HepG2 (cell line): ENCODE measurements around the gene MYO18A. TPM values are rescaled to one million over a fixed set of nuclear protein-coding genes. Genes with fewer than 3 reads are reported as not detected.
A peak's percentile ranks its signal among the peaks of the same experiment; 100 is the strongest.

ENCODE experiments used
- BORCS8-MEF2B ChIP-seq: sonication (generic); formaldehyde crosslinking; IDR thresholded peaks from 2 replicates; pipeline ENCODE4 v1.8.0; 2022; ENCODE audit warnings: mild to moderate bottlenecking, missing genetic modification reagents
- FOSL2 ChIP-seq: sonication (generic); formaldehyde crosslinking; IDR thresholded peaks from 2 replicates; pipeline ENCODE4 v1.4.0; 2020; ENCODE audit warnings: missing genetic modification reagents
- KMT2A ChIP-seq: sonication (generic); formaldehyde crosslinking; IDR thresholded peaks from 2 replicates; pipeline ENCODE4 v1.4.0; 2020; ENCODE audit warnings: missing genetic modification reagents
- MTA3 ChIP-seq: sonication (generic); formaldehyde crosslinking; IDR thresholded peaks from 2 replicates; pipeline ENCODE4 v1.4.0; 2020; ENCODE audit warnings: missing genetic modification reagents
- MXI1 ChIP-seq: IDR thresholded peaks from 3 replicates; pipeline ENCODE4 v1.6.1; 2012; ENCODE audit warnings: low read depth, low read length, inconsistent platforms, borderline replicate concordance
- NFE2L2 ChIP-seq: fragments of 150-350 bp; IDR thresholded peaks from 2 replicates; pipeline ENCODE4 v1.6.1; 2014; ENCODE audit warnings: low read length
- NKX3-1 ChIP-seq: sonication (generic); formaldehyde crosslinking; IDR thresholded peaks from 2 replicates; pipeline ENCODE4 v1.5.0; 2020; ENCODE audit warnings: missing genetic modification reagents
- PCBP1 ChIP-seq: fragments of 200-400 bp; formaldehyde crosslinking; IDR thresholded peaks from 2 replicates; pipeline ENCODE4 v1.6.1; 2017; ENCODE audit warnings: mild to moderate bottlenecking, low read depth, low read length, borderline replicate concordance
- RBAK ChIP-seq: sonication (generic); formaldehyde crosslinking; IDR thresholded peaks from 2 replicates; pipeline ENCODE4 v1.5.1; 2020; ENCODE audit warnings: mild to moderate bottlenecking, missing genetic modification reagents
- RELA ChIP-seq: sonication (generic); formaldehyde crosslinking; IDR thresholded peaks from 2 replicates; pipeline ENCODE4 v1.4.0; 2020; ENCODE audit warnings: missing genetic modification reagents
- SMC3 ChIP-seq: IDR thresholded peaks from 2 replicates; pipeline ENCODE4 v1.6.1; 2011; ENCODE audit warnings: low read length, improper control_type of control experiment
- SP2 ChIP-seq: sonication (generic); formaldehyde crosslinking; IDR thresholded peaks from 2 replicates; pipeline ENCODE4 v1.5.1; 2020; ENCODE audit warnings: mild to moderate bottlenecking, missing genetic modification reagents
- THAP7 ChIP-seq: sonication (generic); formaldehyde crosslinking; IDR thresholded peaks from 2 replicates; pipeline ENCODE4 v1.8.1; 2023; ENCODE audit warnings: mild to moderate bottlenecking, missing genetic modification reagents
- TRIM24 ChIP-seq: sonication (generic); formaldehyde crosslinking; IDR thresholded peaks from 2 replicates; pipeline ENCODE4 v1.8.0; 2022; ENCODE audit warnings: mild to moderate bottlenecking, missing genetic modification reagents
- UBTF ChIP-seq: sonication (generic); formaldehyde crosslinking; IDR thresholded peaks from 2 replicates; pipeline ENCODE4 v1.4.0; 2020; ENCODE audit warnings: mild to moderate bottlenecking, missing genetic modification reagents
- YEATS4 ChIP-seq: sonication (generic); formaldehyde crosslinking; IDR thresholded peaks from 2 replicates; pipeline ENCODE4 v1.4.0; 2020; ENCODE audit warnings: missing genetic modification reagents, borderline replicate concordance
- ZNF451 ChIP-seq: sonication (generic); formaldehyde crosslinking; IDR thresholded peaks from 2 replicates; pipeline ENCODE4 v1.5.0; 2020; ENCODE audit warnings: mild to moderate bottlenecking, missing genetic modification reagents
- ZNF839 ChIP-seq: sonication (generic); formaldehyde crosslinking; IDR thresholded peaks from 2 replicates; pipeline ENCODE4 v1.4.0; 2020; ENCODE audit warnings: missing genetic modification reagents, mild to moderate bottlenecking, borderline replicate concordance
- polyA plus RNA-seq, 8 experiments: library from polyadenylated mRNA; depleted of rRNA in 3 of 8; stranded (reverse) in 7 of 8; unstranded in 1 of 8; fragments of >200 nt; fragmentation: Illumina TruSeq in 4 of 8; extraction: Trizol in 4 of 8; gene quantifications; 2 replicates each; pipeline versions ENCODE4 v1.2.1 to v1.2.3, GENCODE V29; 2011 to 2016; ENCODE audit warnings: low read depth in 4 of 8, missing spikeins in 1 of 8, mixed read lengths in 1 of 8; ENCODE audit not compliant: insufficient read depth in 1 of 8
- total RNA-seq, 5 experiments: library from RNA; depleted of rRNA; stranded (reverse); fragments of >200 nt; fragmentation: Illumina TruSeq; extraction: Trizol; gene quantifications; 2 replicates each; pipeline ENCODE4 v1.2.3, GENCODE V29; 2016; ENCODE audit warnings: low read depth in 1 of 5
- TF ChIP-seq, protein P1 (sequence below): sonication (generic); formaldehyde crosslinking; IDR thresholded peaks from 2 replicates; pipeline ENCODE4 v1.4.0; 2020; ENCODE audit warnings: missing genetic modification reagents
- TF ChIP-seq, protein P2 (sequence below): sonication (generic); formaldehyde crosslinking; IDR thresholded peaks from 2 replicates; pipeline ENCODE4 v1.4.0; 2020; ENCODE audit warnings: low read depth, missing genetic modification reagents

MYO18A gene
- total and polyA plus RNA-seq, 2 of the 13 experiments (the other 11 are each of a cell fraction or from before 2014, with no cell fraction given) = 16.8 to 24.8 TPM

DNA sequence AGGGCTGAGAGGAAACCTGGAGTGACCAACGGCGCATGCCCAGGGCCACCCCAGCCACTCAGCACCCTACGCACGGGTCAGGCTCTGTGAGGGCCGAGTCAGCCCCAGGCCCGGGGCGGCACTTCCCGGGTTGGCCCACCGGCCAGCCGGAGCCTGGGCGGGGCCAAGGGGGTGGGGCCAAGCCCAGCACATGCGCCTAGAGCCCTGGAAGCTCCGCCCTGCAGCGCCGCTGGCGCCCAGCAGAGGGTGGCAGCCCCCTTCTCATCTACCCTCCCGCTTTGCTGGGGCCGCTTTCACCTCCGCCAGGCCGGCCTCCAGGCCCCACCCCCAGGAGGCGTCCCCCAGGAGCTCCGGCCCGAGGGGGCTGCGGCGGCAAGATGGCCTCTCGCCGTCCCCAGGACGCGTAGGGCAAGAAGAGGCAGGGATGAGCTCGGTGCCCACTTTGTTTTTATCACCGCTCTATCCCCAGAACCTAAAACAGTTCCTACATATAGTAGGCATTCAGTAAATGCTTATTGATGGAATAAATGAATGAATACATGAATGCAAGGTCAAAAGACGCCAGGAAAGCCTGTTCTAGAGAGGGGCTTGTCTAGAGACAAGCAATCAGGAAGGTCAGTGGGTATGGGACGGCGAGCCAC, 31.3 kb downstream of the MYO18A start (continued):
- TF ChIP-seq ZNF451 (0 out of 2 replicates have a peak, but pooled peaks have one; percentile 50), NFE2L2 (no peak), FOSL2 (CRISPR knock-in tag) (peak; percentile 39; the same call in 1 of the 2 replicates), THAP7 (peak; percentile 69; the same call in 1 of the 2 replicates), KMT2A (CRISPR knock-in tag) (peak; percentile 70; the same call in 1 of the 2 replicates), RBAK (no peak), MTA3 (CRISPR knock-in tag) (no peak), UBTF (CRISPR knock-in tag) (peak; percentile 75), RELA (no peak), PCBP1 (0 out of 2 replicates have a peak, but pooled peaks have one; percentile 52), YEATS4 (CRISPR knock-in tag) (peak; percentile 57; the same call in 1 of the 2 replicates), NKX3-1 (no peak), MXI1 (peak; percentile 79; the same call in 1 of the 3 replicates), BORCS8-MEF2B (no peak), TRIM24 (no peak), SP2 (no peak), SMC3 (peak; percentile 54; the same call in 1 of the 2 replicates), ZNF839 (CRISPR knock-in tag) (no peak)
- TF ChIP-seq, protein P1, sequence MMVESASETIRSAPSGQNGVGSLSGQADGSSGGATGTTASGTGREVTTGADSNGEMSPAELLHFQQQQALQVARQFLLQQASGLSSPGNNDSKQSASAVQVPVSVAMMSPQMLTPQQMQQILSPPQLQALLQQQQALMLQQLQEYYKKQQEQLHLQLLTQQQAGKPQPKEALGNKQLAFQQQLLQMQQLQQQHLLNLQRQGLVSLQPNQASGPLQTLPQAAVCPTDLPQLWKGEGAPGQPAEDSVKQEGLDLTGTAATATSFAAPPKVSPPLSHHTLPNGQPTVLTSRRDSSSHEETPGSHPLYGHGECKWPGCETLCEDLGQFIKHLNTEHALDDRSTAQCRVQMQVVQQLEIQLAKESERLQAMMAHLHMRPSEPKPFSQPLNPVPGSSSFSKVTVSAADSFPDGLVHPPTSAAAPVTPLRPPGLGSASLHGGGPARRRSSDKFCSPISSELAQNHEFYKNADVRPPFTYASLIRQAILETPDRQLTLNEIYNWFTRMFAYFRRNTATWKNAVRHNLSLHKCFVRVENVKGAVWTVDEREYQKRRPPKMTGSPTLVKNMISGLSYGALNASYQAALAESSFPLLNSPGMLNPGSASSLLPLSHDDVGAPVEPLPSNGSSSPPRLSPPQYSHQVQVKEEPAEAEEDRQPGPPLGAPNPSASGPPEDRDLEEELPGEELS = peak; percentile 50; the same call in 1 of the 2 replicates
- TF ChIP-seq, protein P2, sequence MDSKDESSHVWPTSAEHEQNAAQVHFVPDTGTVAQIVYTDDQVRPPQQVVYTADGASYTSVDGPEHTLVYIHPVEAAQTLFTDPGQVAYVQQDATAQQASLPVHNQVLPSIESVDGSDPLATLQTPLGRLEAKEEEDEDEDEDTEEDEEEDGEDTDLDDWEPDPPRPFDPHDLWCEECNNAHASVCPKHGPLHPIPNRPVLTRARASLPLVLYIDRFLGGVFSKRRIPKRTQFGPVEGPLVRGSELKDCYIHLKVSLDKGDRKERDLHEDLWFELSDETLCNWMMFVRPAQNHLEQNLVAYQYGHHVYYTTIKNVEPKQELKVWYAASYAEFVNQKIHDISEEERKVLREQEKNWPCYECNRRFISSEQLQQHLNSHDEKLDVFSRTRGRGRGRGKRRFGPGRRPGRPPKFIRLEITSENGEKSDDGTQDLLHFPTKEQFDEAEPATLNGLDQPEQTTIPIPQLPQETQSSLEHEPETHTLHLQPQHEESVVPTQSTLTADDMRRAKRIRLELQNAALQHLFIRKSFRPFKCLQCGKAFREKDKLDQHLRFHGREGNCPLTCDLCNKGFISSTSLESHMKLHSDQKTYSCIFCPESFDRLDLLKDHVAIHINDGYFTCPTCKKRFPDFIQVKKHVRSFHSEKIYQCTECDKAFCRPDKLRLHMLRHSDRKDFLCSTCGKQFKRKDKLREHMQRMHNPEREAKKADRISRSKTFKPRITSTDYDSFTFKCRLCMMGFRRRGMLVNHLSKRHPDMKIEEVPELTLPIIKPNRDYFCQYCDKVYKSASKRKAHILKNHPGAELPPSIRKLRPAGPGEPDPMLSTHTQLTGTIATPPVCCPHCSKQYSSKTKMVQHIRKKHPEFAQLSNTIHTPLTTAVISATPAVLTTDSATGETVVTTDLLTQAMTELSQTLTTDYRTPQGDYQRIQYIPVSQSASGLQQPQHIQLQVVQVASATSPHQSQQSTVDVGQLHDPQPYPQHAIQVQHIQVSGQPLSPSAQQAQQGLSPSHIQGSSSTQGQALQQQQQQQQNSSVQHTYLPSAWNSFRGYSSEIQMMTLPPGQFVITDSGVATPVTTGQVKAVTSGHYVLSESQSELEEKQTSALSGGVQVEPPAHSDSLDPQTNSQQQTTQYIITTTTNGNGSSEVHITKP (CRISPR knock-in tag) = no peak
